Tibial nerve (tissue), 3 donors: ENCODE data around the gene SPNS3.

Source experiments
- POLR2A ChIP-seq, 2 donors: fragments of 450-650 bp; IDR thresholded peaks; one replicate each; pipeline ENCODE4 v1.6.1; 2017; ENCODE audit warnings: antibody characterized with exemption in 2 of 2, mild to moderate bottlenecking in 2 of 2, moderate library complexity in 2 of 2
- TF ChIP-seq, protein P1 (sequence below), 5 experiments: fragments of 200-600 bp in 3 of 5; fragments of 450-650 bp in 2 of 5; sonication (generic) in 3 of 5; IDR thresholded peaks; one replicate each; pipeline ENCODE4 v1.5.1; 2016 to 2019; ENCODE audit warnings: antibody characterized with exemption in 5 of 5, mild to moderate bottlenecking in 3 of 5, moderate library complexity in 2 of 5

DNA sequence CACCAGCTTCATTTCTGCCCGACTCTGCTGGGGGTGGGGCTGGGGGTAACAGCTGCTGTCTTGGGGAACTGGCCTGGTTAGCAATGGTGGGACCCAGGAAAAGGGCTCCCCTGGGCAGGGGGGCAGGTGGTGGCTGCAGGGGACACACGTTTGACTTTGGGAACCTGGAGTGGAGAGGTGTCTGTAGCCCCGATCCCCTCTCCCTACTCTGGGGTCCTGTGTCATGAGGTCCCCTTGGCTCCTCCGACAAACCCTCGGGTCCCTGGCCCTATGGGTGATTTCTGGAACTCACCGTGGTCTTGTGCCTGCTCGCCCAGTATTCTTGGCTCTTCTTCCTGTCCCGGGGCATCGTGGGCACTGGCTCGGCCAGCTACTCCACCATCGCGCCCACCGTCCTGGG lies 12.0 kb downstream of the SPNS3 start:
- TF ChIP-seq, protein P1, sequence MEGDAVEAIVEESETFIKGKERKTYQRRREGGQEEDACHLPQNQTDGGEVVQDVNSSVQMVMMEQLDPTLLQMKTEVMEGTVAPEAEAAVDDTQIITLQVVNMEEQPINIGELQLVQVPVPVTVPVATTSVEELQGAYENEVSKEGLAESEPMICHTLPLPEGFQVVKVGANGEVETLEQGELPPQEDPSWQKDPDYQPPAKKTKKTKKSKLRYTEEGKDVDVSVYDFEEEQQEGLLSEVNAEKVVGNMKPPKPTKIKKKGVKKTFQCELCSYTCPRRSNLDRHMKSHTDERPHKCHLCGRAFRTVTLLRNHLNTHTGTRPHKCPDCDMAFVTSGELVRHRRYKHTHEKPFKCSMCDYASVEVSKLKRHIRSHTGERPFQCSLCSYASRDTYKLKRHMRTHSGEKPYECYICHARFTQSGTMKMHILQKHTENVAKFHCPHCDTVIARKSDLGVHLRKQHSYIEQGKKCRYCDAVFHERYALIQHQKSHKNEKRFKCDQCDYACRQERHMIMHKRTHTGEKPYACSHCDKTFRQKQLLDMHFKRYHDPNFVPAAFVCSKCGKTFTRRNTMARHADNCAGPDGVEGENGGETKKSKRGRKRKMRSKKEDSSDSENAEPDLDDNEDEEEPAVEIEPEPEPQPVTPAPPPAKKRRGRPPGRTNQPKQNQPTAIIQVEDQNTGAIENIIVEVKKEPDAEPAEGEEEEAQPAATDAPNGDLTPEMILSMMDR (IDR thresholded peaks at IDR 0.05): no peak
- no peak for TF ChIP-seq POLR2A (IDR thresholded peaks at IDR 0.05)
